Hindlimb muscle (tissue), 1 donor: ENCODE results near the gene MCM6. TPM values are rescaled to one million over a fixed set of nuclear protein-coding genes. Genes with fewer than 3 reads are reported as not detected.

ENCODE experiments used
- polyA plus RNA-seq: library from polyadenylated mRNA; unstranded; fragments of 120-200 nt; gene quantifications from one replicate; pipeline ENCODE4 v1.2.1, GENCODE V29; 2013; ENCODE audit not compliant: insufficient read length

The MCM6 gene
- polyA plus RNA-seq, 1 donor, result 19.0 TPM

Other genes starting within 250 kb of the MCM6 start
- gene UBXN4, start 134.6 kb downstream of the MCM6 start, polyA plus RNA-seq, result 66.9 TPM
- gene LCT, start 39.3 kb downstream of the MCM6 start, polyA plus RNA-seq, result not detected
- 92.6 TPM for gene DARS1, start 109.2 kb upstream of the MCM6 start, polyA plus RNA-seq
- gene CXCR4, start 241.7 kb upstream of the MCM6 start, polyA plus RNA-seq, result 30.0 TPM